OCI-LY1 (cell line): ENCODE results near the gene GMEB2.
"Not testable (repeated sequence)": the region's sequence is repeated elsewhere in the genome, so short reads cannot be mapped to it uniquely, and the experiment has no call there.

Source experiments
- H2AFZ ChIP-seq: fragments of 200-600 bp; sonication (generic), shearing (Covaris generic); 2 replicates; pipeline ENCODE4 v1.6.0; 2014; ENCODE audit warnings: antibody characterized with exemption, mild to moderate bottlenecking, low read length
- H3F3A ChIP-seq: fragments of 200-600 bp; sonication (generic), shearing (Covaris generic); 2 replicates; pipeline ENCODE4 v1.6.0; 2014; ENCODE audit warnings: mild to moderate bottlenecking, antibody characterized with exemption, low read length, moderate library complexity; ENCODE audit not compliant: insufficient read depth
- H3K27ac ChIP-seq: fragments of 200-600 bp; sonication (generic); 2 replicates; pipeline ENCODE4 v1.5.1; 2014; ENCODE audit warnings: low read length, mixed run types, mild to moderate bottlenecking, low read depth; ENCODE audit not compliant: poor library complexity, severe bottlenecking
- H3K27me3 ChIP-seq: fragments of 200-600 bp; sonication (generic); 2 replicates; pipeline ENCODE4 v1.6.0; 2014; ENCODE audit warnings: antibody characterized with exemption, mild to moderate bottlenecking, low read length, moderate library complexity; ENCODE audit not compliant: insufficient read depth
- H3K36me3 ChIP-seq: fragments of 200-600 bp; sonication (generic); 2 replicates; pipeline ENCODE4 v1.6.1; 2014; ENCODE audit warnings: mild to moderate bottlenecking, antibody characterized with exemption, low read length, moderate library complexity, mixed read lengths; ENCODE audit not compliant: insufficient read depth
- H3K4me1 ChIP-seq: fragments of 200-600 bp; sonication (generic); 2 replicates; pipeline ENCODE4 v1.5.1; 2014; ENCODE audit warnings: mild to moderate bottlenecking, low read length, moderate library complexity; ENCODE audit not compliant: insufficient read depth, severe bottlenecking
- H3K4me2 ChIP-seq: fragments of 200-600 bp; sonication (generic), shearing (Covaris generic); 2 replicates; pipeline ENCODE4 v1.6.1; 2014; ENCODE audit warnings: low read length
- H3K4me3 ChIP-seq: fragments of 200-600 bp; sonication (generic); 2 replicates; pipeline ENCODE4 v1.5.1; 2014; ENCODE audit warnings: low read length, low read depth, mild to moderate bottlenecking, mixed read lengths; ENCODE audit not compliant: poor library complexity, severe bottlenecking
- H3K79me2 ChIP-seq: fragments of 200-600 bp; shearing (Covaris generic); 2 replicates; pipeline ENCODE4 v1.6.1; 2016; ENCODE audit warnings: mixed run types, low read length, mixed read lengths; ENCODE audit not compliant: insufficient read depth
- H3K9ac ChIP-seq: fragments of 200-600 bp; sonication (generic), shearing (Covaris generic); 2 replicates; pipeline ENCODE4 v1.6.1; 2014; ENCODE audit warnings: mild to moderate bottlenecking, low read length, mixed read lengths
- H3K9me2 ChIP-seq: fragments of 200-600 bp; sonication (generic), shearing (Covaris generic); 2 replicates; pipeline ENCODE4 v1.6.1; 2014; ENCODE audit warnings: low read depth, mild to moderate bottlenecking, low read length, mixed read lengths
- H3K9me3 ChIP-seq: fragments of 200-600 bp; shearing (Covaris generic); 2 replicates; pipeline ENCODE4 v1.6.1; 2014; ENCODE audit warnings: low read length, mixed read lengths
- H4K20me1 ChIP-seq: fragments of 200-600 bp; sonication (generic), shearing (Covaris generic); 2 replicates; pipeline ENCODE4 v1.6.0; 2016; ENCODE audit warnings: mild to moderate bottlenecking, low read length; ENCODE audit not compliant: insufficient read depth
- EZH2 ChIP-seq: fragments of 200-600 bp; sonication (generic), shearing (Covaris generic); IDR thresholded peaks from 2 replicates; pipeline ENCODE4 v1.8.0; 2017; ENCODE audit warnings: borderline replicate concordance, mixed run types, mild to moderate bottlenecking, antibody characterized with exemption, low read length, moderate library complexity, mixed read lengths
- TF ChIP-seq, protein P1 (sequence below): fragments of 200-600 bp; sonication (generic), shearing (Covaris generic); IDR thresholded peaks from 2 replicates; pipeline ENCODE4 v1.5.1; 2017; ENCODE audit warnings: mild to moderate bottlenecking, antibody characterized with exemption, low read length, moderate library complexity, mixed read lengths

GMEB2 gene

DNA sequence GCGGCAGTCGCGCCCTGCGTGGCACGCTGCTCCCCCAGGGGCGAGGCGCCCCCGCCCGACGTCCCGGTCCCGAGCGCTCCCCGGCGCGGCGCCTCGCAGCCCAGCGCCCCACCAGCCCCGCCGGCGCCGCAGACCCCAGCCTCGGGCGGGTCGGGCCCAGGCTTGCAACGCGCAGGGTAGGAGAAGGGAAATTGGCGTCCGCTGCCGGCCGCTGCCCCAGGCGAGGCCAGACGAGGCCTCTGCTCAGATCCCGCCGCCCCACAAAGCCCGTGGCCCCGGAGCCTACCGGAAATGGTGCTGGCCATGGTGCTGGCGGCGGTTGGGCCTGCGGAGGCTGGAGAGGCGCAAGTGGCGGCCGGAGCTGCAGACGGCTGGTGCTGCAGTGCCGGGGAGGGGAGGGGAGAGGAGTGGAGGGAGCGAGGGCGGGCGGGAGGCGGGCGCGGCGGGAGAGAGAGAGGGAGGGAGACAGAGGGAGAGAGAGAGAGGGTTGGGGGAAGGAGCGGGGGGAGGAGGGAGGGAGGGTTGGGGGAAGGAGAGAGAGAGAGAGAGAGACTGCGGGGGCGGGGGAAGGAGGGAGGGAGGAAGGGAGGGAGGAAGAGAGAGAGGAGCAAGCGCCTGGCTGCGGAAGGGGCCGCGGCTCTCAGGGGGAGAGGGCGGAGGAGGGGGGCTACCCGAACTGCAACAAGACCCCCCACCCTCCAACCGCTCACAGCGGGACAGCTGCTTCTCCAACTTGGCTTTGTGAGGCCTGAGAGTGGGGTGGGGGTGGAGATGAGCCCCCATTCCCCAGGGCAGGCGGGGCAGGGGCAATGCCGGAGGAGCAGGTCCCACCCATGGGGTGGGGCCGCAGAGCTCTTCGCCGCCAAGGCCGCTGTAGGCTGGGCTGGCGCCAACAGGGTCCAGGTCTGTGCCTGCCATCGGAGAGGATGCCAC, 26.4 kb upstream of the GMEB2 start, which contains the start of gene STMN3:
Gene STMN3 (minus strand): TSS at position 384 of the 933 bp plus-strand sequence. CDS start 79 bp downstream, at position 305.
- Histone ChIP-seq H2AFZ (no peak within 1 kb of the TSS), H3K4me2 (peak within 1 kb of the TSS; percentile 89), H3K27ac (no peak within 1 kb of the TSS), H3K79me2 (no peaks in the 10 kb centered on the region), H3K27me3 (peaks cover 6% of the 10 kb centered on the region; the same call in 1 of the 2 replicates), H3K9ac (peak within 1 kb of the TSS; percentile 50; the same call in 1 of the 2 replicates), H3K4me1 (peaks cover 29% of the 10 kb centered on the region), H3K9me2 (no peaks in the 10 kb centered on the region), H3F3A (no peaks in the 10 kb centered on the region), H3K36me3 (no peaks in the 10 kb centered on the region), H3K9me3 (no peaks in the 10 kb centered on the region), H3K4me3 (peak within 1 kb of the TSS; percentile 66), H4K20me1 (no peaks in the 10 kb centered on the region)
- no peak for TF ChIP-seq EZH2
- TF ChIP-seq, protein P1, sequence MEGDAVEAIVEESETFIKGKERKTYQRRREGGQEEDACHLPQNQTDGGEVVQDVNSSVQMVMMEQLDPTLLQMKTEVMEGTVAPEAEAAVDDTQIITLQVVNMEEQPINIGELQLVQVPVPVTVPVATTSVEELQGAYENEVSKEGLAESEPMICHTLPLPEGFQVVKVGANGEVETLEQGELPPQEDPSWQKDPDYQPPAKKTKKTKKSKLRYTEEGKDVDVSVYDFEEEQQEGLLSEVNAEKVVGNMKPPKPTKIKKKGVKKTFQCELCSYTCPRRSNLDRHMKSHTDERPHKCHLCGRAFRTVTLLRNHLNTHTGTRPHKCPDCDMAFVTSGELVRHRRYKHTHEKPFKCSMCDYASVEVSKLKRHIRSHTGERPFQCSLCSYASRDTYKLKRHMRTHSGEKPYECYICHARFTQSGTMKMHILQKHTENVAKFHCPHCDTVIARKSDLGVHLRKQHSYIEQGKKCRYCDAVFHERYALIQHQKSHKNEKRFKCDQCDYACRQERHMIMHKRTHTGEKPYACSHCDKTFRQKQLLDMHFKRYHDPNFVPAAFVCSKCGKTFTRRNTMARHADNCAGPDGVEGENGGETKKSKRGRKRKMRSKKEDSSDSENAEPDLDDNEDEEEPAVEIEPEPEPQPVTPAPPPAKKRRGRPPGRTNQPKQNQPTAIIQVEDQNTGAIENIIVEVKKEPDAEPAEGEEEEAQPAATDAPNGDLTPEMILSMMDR, result no peak

DNA sequence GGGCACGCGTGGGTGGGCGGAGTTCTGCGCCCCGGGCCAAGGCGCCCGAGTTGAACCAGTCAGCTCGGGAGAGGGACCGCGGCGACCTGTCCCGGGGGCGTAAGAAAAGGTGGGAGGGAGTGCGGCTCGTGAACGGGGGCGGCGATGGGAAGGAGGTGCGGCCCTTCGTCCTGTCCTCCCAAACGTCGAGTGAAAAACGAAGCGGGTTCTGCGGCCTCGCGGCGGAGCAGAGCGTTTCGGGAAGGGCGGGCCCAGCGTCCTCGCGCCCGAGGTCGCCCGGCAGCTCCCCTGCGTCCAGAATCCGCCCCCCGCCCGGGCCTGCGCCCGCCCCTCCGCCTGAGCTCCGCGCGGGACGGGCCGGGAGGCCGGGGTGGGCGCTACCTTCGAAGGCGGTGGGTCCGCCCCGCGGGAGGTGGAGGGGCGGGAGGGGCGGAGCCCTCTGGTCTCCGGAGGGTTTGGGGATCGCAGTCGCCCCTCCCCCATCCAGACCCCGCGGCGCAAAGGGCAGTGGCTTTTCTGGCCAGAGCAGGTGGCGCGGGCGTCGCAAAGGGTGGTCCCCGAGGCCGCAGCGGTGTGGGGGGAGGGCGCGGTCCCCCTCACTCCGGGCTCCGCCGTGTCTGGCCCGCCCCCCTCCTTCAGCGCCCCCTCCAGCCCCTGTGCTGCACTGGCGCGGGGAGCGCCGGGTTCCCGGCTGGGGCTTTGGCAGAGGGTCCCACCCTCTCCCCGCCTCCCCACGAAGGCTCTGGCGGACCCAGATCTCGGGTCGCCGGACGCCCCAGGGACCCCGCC, 25.5 kb upstream of the GMEB2 start:
- peak overlapping the region; percentile 66 for H3K4me3 ChIP-seq
- no peaks in the 10 kb centered on the region for H4K20me1 ChIP-seq
- H3K27ac ChIP-seq, result no peak overlapping the region
- H3K79me2 ChIP-seq, result no peaks in the 10 kb centered on the region
- no peak overlapping the region for H3K9ac ChIP-seq
- H3K36me3 ChIP-seq, result no peaks in the 10 kb centered on the region
- no peaks in the 10 kb centered on the region for H3K9me3 ChIP-seq
- peak overlapping the region; percentile 89 for H3K4me2 ChIP-seq
- no peak overlapping the region for H2AFZ ChIP-seq
- H3K9me2 ChIP-seq, result no peaks in the 10 kb centered on the region
- H3K4me1 ChIP-seq, result peaks cover 22% of the 10 kb centered on the region
- no peak for TF ChIP-seq EZH2
- TF ChIP-seq, protein P1, result no peak
- H3F3A ChIP-seq, result no peaks in the 10 kb centered on the region
- peaks cover 6% of the 10 kb centered on the region; the same call in 1 of the 2 replicates for H3K27me3 ChIP-seq

DNA sequence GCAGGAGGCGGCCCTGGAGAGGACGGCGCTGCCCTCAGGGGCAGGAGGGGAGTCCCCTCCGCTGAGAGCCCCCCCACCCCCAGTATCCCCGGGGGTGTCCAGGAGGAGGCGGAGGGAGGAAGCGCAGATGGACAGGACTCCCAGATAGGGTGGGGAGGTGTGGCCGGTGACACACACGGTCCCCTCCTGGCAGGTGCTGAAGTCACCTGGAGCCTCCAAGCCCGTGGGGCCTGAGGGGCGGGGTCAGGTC, 25.0 kb upstream of the GMEB2 start:
- Histone ChIP-seq H3K9ac (no peak overlapping the region), H3K79me2 (no peaks in the 10 kb centered on the region), H3K4me1 (peaks cover 19% of the 10 kb centered on the region)

DNA sequence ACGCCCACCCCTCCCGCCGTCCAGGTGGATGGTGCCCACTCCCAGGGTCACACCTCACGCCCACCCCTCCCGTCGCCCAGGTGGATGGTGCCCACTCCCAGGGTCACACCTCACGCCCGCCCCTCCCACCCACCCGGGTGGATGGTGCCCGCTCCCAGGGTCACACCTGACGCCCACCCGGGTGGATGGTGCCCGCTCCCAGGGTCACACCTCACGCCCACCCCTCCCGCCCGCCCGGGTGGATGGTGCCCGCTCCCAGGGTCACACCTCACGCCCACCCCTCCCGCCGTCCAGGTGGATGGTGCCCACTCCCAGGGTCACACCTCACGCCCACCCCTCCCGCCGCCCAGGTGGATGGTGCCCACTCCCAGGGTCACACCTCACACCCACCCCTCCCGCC, 23.6 kb upstream of the GMEB2 start:
- not testable (repeated sequence) for H3K9ac ChIP-seq, H3K79me2 ChIP-seq, H3F3A ChIP-seq, H3K9me2 ChIP-seq, H3K27ac ChIP-seq, H3K36me3 ChIP-seq, H3K4me3 ChIP-seq, H2AFZ ChIP-seq, H3K9me3 ChIP-seq, H3K27me3 ChIP-seq, H3K4me2 ChIP-seq, H4K20me1 ChIP-seq
- peaks cover 19% of the 10 kb centered on the region for H3K4me1 ChIP-seq

More for the DNA sequence above, 25.0 kb upstream of the GMEB2 start:
- Histone ChIP-seq H2AFZ (no peak overlapping the region), H3K9me3 (no peaks in the 10 kb centered on the region), H3K36me3 (no peaks in the 10 kb centered on the region), H3K4me2 (no peak overlapping the region; the same call in 1 of the 2 replicates), H3K27ac (no peak overlapping the region), H4K20me1 (no peaks in the 10 kb centered on the region), H3K27me3 (peaks cover 6% of the 10 kb centered on the region; the same call in 1 of the 2 replicates), H3K9me2 (no peaks in the 10 kb centered on the region), H3K4me3 (no peak overlapping the region), H3F3A (no peaks in the 10 kb centered on the region)
- no peak for TF ChIP-seq EZH2
- TF ChIP-seq, protein P1, result no peak
